Embryonic facial prominence (tissue), 1 donor: Measurements from ENCODE around the gene DBF4B.
"Not testable (repeated sequence)": the region's sequence is repeated elsewhere in the genome, so short reads cannot be mapped to it uniquely, and the experiment has no call there.

Experiments
- DNase-seq: peaks from one replicate; pipeline ENCODE4 v3.0.0-alpha.2; 2016; ENCODE audit errors: extremely low spot score

DBF4B gene, protein sequence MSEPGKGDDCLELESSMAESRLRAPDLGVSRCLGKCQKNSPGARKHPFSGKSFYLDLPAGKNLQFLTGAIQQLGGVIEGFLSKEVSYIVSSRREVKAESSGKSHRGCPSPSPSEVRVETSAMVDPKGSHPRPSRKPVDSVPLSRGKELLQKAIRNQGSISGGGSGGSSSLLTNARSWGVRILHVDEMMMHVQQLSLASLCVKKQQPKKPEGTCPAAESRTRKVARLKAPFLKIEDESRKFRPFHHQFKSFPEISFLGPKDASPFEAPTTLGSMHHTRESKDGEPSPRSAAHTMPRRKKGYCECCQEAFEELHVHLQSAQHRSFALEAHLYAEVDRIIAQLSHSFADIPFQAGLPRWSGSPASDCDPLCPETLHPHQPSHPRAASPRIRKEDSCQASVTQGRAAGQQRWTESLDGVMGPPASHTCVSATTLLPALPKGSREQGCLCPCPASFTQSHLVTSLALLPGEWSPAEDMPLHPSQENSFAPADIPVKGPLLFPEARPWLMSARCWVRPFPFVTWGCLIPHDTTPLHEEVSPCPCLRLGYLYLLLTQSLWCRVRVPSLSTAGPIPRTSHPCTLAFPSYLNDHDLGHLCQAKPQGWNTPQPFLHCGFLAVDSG

DNA sequence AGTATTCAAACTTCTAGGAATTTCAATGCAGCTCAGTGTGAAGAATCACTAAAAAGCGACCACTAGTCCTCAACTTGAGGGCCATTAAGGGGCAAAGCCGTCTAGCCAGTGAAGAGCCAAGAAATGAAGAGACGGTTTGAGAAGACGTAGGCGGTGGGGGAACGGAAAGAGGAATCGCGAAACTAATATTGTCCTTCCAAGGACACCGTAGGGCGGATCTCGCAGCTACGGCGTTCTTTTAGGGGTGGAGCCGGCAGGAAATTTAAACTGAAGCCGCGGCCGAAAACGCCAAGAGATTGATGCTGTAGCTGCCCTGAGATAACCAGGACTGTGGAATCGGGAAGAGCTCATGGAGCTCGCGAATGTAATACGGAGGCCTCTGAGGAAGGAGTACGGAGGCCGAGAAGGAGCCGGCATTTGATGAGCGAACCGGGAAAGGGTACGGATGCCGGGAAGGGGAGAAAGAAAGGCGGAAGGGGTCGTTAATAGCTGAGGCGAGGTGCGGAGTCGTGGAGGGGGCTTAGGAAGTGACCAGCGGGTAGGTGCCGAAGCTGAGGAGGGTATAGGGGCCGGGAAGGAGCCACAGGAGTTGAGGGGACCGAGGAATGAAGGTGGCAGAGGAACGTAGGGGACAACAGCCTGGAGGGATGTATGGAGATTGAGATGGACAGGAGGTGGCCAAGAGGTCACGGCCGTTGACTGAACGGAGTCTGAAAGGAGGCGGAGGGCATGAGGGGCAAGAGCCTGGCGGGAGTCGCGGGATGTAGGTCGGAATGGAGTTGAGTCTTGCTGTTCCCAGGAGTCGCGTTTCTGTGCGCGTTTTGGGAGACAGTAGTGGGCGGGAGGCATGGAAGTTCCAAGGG, at the start of gene DBF4B:
Gene DBF4B, plus strand, starts transcription at position 265 of the 863 bp plus-strand sequence. Its CDS starts 156 bp downstream, at position 421.
- peak; percentile 86 for DNase-seq

DNA sequence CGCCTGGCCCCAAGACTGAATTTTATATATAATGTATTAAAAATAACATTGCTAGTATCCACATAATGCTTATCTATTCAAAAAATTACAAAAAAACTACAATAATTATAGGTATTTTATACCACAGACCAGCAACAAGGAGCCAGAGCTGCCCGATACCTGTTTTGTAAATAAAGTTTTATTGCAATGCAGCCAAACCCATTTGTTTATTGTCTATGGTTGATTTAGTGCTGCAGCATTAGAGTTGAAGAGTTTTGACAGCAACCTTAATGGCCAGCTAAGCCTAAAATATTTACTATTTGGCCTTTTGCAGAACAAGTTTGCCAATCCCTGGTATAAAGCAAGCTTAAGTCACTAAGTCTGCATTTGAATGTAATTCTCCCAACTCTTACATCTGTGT, 46.6 kb upstream of the DBF4B start:
- DNase-seq = no peak

DNA sequence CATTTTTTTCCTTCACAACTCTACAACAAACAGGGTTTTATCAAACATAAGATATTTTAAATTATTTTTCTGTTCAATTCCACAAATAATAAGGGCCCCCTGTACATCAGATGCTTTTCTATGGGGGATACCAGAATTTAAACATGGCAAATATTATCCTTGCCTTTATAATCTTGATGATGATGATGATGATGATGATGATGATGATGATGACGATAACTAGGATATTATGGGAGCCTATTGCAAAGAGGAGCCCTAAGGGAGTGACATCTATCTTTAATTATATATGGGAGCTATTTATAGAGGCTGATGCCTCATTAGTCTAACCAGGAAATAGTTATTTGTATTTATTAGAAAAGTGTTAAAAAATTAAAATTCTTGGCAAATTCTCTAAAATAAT, 45.4 kb upstream of the DBF4B start:
- no peak for DNase-seq

DNA sequence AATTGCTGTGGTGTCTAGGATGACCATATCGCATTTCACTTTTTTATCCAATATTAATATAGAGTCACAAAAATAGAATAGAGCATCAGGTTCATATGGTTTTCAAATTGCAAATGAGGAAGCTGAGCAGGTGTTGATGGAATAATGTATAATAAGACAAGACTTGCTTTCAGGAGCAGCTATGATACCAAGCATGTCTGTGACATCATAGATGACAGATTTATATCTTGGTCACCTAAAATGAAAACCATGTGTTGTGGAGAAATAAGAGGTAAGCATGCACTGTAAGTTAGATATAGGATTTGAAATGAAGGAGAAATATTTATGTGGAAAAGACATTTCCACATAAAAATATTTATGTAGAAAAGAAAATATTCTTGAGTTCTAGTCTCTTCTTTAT, 43.6 kb upstream of the DBF4B start:
- no peak for DNase-seq

DNA sequence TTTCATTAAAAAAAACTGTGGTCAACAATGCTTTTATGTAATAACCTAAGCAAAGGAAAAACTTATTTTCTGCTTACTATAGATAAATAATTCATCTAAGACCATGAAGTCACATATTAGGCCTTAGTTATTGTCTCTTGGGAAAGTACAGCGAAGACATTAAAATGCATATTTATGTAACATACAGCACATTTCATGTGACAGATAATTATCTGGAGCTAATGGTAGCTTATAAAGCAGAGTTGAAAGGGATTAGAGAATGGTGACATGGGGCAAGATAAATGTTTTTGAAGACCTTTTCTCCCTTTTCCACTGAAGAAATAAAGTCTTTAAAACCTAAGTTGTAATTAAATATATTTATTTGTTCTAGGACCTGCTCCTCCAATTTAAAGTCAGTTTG, 42.5 kb upstream of the DBF4B start:
- DNase-seq = no peak

DNA sequence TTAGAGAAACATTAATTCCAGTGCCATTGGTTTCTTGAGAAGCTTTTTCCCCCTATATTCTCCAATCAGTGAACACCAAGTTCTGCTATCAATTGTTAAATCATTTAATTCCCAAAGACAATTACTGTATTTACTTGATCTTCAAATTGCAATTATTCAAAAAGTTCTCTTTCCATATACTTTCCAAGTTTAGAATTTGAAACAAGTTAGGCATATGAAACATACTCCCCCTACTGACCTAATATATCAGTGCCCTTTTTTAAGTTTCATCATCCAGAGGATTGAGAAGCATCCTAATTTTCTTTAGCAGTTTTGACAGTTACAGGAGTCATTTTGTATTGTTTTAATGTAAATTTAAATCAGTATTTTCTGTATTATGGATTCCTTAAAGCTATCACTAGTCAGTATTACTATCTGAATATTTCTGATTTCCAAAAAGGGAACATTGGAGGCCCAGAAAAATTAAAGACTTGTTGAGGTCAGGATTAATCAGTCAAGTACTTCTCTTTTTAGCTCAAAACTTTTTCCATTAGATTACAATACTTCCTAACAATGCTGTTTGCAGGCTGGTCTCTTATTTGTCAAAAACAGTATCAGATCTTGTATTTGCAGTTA, 35.9 kb upstream of the DBF4B start:
- no peak for DNase-seq

DNA sequence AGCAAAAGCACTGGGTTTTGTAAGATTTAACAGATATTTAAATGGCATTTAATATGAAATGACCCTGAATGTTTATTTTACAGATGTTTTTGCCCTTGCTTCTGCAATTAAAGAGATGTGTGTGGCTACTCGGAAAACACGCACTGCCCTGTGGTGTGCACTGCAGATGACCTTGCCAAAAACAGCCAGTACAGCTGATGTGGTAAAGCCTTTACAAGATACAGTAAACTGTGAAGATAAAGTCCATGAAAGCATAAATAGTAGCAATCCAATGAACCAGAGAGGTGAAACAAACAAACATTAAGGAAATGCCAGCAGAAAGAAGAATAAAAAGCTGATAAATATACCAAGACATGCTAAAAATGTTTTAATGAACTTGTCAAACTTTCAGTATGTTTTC, 34.6 kb upstream of the DBF4B start:
- DNase-seq = no peak

DNA sequence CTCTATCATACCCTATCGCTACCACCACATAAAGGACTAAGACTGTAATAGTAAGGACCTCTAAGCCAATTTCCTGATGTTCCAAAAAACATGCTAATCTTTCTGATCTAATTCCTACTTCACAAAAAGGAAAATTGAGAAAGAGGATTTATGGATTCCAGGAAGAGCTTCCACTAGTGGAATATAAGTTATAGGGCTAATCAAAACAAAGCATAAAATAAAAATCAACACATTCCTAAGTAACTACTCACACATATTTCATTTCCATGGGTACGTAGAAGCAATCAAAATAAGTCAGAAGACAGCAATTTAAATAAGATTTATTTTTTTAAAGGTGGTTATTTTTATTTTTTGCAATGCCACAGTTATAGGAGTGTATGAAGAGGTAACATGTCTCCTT, 31.3 kb upstream of the DBF4B start:
- no peak for DNase-seq

DNA sequence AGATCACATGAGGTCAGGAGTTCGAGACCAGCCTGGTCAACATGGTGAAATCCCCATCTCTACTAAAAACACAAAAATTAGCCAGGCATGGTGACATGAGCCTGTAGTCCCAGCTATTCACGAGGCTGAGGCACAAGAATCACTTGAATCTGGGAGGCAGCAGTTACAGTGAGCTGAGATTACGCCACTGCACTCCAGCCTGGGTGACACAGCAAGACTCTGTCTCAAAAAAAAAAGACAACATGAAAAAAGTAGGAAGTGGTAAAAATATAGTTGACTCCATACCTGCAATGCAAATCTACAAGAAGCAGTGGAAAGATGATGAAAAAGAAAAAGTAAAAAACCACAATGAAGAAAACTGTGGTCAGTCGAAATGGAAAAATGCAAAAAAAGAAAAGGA, 25.2 kb upstream of the DBF4B start:
- not testable (repeated sequence) for DNase-seq

DNA sequence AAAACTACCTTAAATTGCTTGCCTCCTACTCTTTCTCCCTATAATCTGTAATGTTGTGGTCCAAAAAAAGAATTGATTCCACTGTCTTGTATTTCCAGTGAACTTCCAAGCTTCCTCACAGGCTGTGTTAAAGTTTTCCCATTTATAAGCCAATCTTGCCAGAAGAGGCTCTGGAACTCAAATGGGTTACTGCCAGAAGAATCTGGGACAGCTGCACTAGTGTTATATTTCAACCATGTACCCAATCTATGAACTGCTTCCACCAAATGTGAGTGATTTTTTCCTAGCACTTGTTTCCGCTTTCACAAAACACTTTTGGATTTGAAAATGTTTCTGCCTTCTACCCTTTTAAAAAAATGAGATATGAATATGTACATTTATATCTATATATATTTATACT, 20.7 kb upstream of the DBF4B start:
- DNase-seq = no peak

DNA sequence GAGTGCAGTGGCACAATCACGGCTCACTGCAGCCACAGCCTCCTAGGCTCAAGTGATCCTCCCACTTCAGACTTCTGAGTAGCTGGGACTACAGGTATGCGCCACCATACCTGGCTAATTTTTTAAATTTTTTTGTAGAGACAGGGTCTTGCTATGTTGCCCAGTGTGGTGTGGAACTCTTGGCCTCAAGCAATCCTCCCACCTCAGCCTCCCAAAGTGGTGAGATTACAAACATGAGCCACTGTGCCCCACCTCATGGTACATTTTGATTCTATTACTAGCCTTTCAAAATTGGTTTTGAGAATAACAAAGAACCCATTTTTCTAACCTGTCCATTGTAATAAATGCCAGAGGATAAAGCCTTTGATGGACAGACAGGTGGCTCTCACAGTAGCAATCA, 20.3 kb upstream of the DBF4B start:
- no peak for DNase-seq

DNA sequence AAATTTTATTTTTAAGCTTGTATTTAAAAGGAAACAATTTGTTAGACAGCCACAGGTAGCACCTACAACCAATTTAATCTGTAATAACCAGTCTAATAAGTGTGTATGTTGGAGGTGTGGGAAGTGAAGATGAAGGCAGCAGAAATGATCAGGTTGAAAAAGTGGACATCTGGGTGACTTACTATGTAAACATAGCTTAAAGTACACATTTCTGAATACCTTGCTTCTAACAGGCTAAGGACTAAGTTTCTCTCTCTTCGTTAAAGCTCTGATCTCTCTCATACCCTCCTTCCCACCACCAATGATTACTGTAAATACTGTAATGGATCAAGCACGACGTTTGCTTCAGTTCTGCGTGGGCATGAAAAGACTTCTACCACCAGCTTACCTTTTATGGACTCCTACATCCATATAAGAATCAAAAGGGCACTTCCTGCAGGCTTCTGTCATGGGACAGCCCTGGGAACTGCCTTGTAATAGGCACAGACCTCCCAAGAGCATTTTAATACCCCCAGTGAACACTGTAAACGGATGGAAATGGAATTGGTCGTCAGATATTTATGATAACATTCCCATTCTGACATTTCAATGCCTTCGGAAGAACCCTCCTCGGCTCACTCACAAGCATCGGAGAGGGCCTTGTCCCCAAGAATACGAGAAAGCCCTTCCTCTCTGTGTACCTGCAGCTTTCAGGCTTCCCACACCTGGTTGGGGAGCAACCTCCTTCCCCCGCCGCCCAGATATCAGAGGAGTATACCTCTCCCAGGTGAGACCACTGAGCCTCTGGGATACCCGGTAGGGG, 19.6 kb upstream of the DBF4B start:
- DNase-seq = no peak

DNA sequence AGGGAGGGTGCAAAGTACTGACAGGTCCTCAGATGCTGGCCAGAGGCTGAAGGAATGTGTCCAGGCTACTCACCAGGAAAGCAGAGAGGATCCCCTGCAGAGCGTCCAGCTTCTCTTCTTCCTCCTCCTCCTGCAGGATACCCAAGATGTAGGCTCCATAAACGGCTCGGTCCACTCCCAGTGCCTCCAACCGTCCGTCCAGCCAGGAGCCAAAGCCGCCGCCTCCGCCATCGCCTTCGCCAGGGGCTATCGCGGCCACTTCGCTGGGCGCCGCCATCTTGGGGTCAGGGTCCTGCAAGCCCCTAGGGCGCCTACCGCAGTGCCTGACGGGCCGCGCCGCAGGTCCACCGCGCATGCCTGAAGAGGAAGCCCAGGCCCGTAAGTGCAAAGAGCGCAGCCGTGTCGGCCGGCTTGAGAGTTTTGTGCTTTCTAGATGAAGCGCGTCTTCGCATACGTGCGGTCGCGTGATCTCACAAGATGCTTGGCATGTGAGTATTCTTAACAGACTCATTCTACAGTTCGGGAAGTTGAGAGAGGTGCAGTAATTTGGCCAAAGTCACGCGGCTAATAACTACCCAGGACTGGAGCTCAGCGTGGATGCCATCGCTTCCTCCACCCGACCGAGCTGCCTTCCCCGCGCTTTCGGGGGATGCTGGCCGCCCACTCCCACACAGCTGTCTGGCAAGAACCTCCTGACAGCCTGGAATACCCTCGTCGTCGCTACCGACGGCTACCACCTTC, 18.8 kb upstream of the DBF4B start, which contains the start of gene CCDC43:
Gene CCDC43, minus strand, starts transcription at position 300 of the 741 bp plus-strand sequence. Its CDS starts 23 bp downstream, at position 277.
- peak; percentile 67 for DNase-seq

DNA sequence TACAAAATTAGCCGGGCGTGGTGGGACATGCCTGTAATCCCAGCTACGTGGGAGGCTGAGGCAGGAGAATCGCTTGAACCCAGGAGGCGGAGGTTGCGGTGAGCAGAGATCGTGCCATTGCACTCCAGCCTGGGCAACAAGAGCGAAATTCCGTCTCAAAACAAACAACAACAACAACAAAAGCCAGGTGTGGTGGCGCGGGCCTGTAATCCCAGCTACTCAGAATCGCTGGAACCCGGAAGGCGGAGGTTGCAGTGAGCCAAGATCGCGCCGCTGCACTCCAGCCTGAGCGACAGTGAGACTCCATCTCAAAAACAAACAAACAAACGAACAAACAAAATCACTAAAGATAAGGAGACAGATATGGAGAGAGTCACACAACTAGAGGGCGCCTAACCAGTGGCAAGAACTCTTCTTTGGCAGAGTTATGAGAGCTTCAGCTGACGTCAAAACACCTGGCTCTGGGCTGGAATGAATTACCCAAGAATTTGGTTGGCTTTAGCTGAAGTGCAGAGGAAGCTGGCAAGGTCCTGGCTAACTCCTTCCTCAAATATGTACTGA, 17.6 kb upstream of the DBF4B start:
- DNase-seq = not testable (repeated sequence)

DNA sequence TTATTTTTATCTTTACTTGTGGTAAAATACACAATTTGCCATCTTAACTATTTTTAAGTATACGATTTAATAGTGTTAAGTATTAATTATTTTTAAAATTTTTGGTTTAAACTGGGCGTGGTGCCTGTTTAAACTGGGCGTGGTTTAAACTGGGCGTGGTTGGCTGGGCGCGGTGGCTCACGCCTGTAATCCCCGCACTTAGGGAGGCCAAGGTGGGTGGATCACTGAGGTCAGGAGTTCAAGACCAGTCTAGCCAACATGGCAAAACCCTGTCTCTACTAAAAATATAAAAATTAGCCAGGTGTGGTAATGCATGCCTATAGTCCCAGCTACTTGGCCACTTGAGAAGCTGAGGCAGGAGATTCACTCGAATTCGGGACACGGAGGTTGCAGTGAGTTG, 14.9 kb upstream of the DBF4B start:
- no peak for DNase-seq

DNA sequence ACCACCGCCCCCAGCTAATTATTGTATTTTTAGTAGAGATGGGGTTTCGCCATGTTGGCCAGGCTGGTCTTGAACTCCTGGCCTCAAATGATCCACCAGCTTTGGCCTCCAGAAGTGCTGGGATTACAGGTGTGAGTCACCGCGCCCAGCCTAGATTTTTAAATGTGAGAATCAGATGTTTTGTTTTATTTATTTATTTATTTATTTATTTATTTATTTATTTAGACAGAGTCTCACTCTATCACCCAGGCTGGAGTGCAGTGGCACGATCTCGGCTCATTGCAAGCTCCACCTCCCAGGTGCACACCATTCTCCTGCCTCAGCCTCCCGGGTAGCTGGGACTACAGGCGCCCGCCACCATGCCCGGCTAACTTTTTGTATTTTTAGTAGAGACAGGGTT, 8.2 kb upstream of the DBF4B start:
- not testable (repeated sequence) for DNase-seq

DNA sequence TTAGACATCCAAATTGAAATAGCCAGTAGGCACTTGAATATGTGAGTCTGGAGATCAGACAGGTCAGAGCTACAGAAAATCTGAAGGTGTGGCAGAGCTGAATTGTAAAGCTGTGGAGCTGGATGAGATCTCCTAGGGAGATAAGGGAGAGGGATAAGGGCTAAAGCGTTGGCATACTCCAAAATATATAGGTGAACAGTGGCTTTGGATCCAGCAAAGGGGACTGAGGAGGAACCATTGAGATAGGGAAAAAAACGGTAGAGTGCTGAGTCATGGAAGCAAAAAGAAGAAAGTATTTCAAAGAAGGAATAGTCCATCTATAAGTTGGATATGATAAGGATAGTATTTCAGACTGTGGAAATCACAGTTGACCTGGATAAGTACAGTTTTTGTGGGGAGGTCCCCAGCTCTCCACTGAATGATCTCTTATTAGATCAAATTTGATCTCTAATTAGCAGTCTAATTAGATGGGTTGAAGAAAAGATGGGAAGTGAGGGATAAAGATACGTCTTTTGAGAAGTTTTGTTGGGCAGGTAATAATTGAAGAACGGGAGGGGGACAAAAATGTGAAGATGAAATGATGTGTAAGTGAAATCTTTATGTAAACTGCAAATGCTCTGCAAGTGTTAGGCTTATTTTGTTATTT, 587 bp upstream of the DBF4B start:
- DNase-seq = no peak

DNA sequence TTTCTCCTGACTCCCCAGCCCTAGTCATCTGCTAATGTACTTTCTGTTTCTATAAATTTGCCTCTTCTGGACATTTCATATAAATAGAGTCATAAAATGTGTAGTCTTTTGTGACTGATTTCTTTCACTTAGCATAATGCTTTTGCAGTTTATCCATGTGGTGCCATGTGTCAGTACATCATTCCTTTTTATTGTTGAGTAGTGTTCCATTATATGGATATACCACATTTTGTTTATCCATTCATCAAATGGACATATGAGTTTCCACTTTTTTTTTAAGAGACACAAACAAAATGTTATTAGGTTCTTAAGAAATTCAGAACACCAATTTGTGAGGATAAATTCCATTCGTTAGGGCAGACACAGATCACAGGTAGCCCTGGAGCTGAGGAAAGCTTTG, 11.0 kb downstream of the DBF4B start:
- no peak for DNase-seq

DNA sequence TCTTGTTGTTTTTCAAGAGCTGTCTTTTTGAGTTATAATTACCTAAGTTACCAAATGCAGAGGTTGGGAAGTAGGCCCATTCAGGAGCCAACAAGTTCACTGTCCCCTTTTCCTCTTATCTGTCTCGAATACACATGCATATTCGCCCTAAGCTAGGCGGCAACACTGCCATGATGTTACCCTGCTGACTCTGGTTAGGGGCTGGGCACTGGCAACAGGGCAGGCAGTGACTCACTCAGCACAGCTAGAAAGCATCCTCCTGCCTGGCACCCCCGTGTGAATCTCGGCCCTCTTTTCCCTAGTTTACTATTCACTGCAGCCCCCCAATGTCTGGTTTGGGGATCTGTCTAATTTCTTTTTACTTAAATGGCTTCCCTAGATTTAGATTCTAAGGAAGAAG, 13.8 kb downstream of the DBF4B start:
- DNase-seq = no peak

DNA sequence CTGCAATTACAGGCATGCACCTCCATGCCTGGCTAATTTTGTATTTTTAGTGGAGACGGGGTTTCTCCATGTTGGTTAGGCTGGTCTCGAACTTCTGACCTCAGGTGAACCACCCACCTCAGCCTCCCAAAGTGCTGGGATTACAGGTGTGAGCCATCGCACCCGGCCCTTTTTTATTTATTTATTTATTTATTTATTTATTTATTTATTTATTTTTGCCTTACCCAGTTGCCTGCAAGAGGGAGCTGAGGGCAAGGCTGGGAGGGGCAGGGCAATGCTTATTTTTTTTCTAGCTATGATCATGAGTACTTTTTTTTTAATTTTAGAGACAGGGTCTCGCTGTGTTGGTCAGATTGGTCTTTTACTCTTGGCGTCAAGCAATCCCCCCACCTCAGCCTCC, 17.7 kb downstream of the DBF4B start:
- DNase-seq = not testable (repeated sequence)
